ENCODE results near the gene DAZ2.
"Not testable (repeated sequence)": the region's sequence is repeated elsewhere in the genome, so short reads cannot be mapped to it uniquely, and the experiment has no call there.

The DAZ2 gene

GRCh38 chrY:23219233-23219632 lies at the start of gene DAZ2:
TSS of gene DAZ2 (plus strand) at chrY:23219533. CDS start at chrY:23219741, 208 bp downstream.
- not testable (repeated sequence) for DNase-seq

GRCh38 chrY:23198908-23199307 lies 20.4 kb upstream of the DAZ2 start, which contains the start of gene DAZ1:
TSS of gene DAZ1 (minus strand) at chrY:23199008. CDS start at chrY:23198800, 208 bp downstream.
- DNase-seq: not testable (repeated sequence)

GRCh38 chrY:23207455-23207854 lies 11.9 kb upstream of the DAZ2 start:
- not testable (repeated sequence) for DNase-seq

GRCh38 chrY:23209802-23210495 lies 9.4 kb upstream of the DAZ2 start:
- not testable (repeated sequence) for DNase-seq

GRCh38 chrY:23210681-23211080 lies 8.7 kb upstream of the DAZ2 start:
- not testable (repeated sequence) for DNase-seq
